Nephron progenitor cell (in vitro differentiated cells): ENCODE results near the gene CTNNB1.

ENCODE experiments used
- DNase-seq: peaks from one replicate; pipeline ENCODE4 v3.0.0; 2021
- H3K27ac Mint-ChIP-seq: 2 replicates; pipeline ENCODE4 v1.8.0; 2021; ENCODE audit warnings: mild to moderate bottlenecking, moderate library complexity, mixed read lengths
- H3K27me3 Mint-ChIP-seq: 2 replicates; pipeline ENCODE4 v1.8.0; 2021; ENCODE audit warnings: mild to moderate bottlenecking, low read depth, mixed read lengths; ENCODE audit not compliant: poor library complexity
- H3K36me3 Mint-ChIP-seq: 2 replicates; pipeline ENCODE4 v1.8.0; 2021; ENCODE audit warnings: low read depth, mixed read lengths
- H3K4me1 Mint-ChIP-seq: 2 replicates; pipeline ENCODE4 v1.8.0; 2021; ENCODE audit warnings: mixed read lengths
- H3K4me3 Mint-ChIP-seq: 2 replicates; pipeline ENCODE4 v1.8.0; 2021; ENCODE audit warnings: mild to moderate bottlenecking, moderate library complexity, mixed read lengths
- H3K9me3 Mint-ChIP-seq: 2 replicates; pipeline ENCODE4 v1.8.0; 2021; ENCODE audit warnings: mild to moderate bottlenecking, moderate library complexity, mixed read lengths
- TF ChIP-seq, protein P1 (sequence below): fragments of 200-600 bp; sonication (generic); IDR thresholded peaks from 2 replicates; pipeline ENCODE4 v1.5.0; 2021; ENCODE audit warnings: antibody characterized with exemption

CTNNB1 gene

DNA sequence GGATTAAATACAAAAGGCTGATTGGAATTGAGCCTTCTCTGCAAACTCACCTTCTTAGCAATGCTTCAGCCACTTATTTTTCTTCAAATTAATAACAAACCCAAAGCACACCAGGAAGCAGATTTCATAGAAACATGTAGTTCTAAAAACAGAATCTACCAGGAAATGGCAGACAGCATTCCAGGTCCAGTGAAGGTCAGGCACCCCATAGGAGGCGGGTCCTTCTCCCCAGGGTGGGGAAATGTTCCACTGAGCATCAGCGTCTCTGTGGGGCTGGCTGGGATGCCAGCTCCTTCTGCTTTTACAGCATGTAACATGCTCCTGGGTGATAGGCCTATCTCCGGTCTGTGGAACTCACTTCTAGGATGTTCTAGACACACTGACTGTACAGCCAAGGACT is 49.2 kb downstream of the CTNNB1 start:
- no peak for DNase-seq
- Mint-ChIP-seq H3K9me3 (peaks cover 13% of the 10 kb centered on the region), H3K36me3 (peaks cover 12% of the 10 kb centered on the region), H3K27ac (no peak overlapping the region), H3K4me3 (no peak overlapping the region), H3K27me3 (no peaks in the 10 kb centered on the region), H3K4me1 (peaks cover 13% of the 10 kb centered on the region)
- TF ChIP-seq, protein P1, sequence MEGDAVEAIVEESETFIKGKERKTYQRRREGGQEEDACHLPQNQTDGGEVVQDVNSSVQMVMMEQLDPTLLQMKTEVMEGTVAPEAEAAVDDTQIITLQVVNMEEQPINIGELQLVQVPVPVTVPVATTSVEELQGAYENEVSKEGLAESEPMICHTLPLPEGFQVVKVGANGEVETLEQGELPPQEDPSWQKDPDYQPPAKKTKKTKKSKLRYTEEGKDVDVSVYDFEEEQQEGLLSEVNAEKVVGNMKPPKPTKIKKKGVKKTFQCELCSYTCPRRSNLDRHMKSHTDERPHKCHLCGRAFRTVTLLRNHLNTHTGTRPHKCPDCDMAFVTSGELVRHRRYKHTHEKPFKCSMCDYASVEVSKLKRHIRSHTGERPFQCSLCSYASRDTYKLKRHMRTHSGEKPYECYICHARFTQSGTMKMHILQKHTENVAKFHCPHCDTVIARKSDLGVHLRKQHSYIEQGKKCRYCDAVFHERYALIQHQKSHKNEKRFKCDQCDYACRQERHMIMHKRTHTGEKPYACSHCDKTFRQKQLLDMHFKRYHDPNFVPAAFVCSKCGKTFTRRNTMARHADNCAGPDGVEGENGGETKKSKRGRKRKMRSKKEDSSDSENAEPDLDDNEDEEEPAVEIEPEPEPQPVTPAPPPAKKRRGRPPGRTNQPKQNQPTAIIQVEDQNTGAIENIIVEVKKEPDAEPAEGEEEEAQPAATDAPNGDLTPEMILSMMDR: no peak

DNA sequence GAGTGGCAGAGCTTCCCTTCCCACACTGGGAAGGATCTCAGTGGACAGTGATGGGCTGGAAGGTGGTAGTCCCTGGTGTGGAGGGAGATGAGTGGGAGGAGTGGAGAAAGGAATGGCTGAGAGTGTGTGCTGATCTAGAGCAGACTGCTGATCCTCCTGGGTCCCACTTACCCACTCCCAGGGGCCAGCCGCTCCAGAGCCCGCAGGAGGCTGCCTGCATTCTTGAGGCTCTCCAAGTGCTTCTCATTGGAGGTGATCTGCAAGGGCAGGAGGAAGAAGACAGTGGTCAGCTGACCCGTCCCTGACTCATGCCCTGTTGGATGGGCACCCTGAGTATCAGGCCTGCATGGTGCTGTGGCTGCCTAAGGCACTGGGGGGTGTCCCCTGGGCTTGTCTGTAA is 50.0 kb downstream of the CTNNB1 start:
- H3K4me3 Mint-ChIP-seq: no peak overlapping the region
- TF ChIP-seq, protein P1: no peak
- peaks cover 16% of the 10 kb centered on the region for H3K9me3 Mint-ChIP-seq
- DNase-seq: no peak
- H3K4me1 Mint-ChIP-seq: peaks cover 13% of the 10 kb centered on the region
- no peak overlapping the region for H3K27ac Mint-ChIP-seq
- H3K27me3 Mint-ChIP-seq: no peaks in the 10 kb centered on the region
- peaks cover 12% of the 10 kb centered on the region for H3K36me3 Mint-ChIP-seq

DNA sequence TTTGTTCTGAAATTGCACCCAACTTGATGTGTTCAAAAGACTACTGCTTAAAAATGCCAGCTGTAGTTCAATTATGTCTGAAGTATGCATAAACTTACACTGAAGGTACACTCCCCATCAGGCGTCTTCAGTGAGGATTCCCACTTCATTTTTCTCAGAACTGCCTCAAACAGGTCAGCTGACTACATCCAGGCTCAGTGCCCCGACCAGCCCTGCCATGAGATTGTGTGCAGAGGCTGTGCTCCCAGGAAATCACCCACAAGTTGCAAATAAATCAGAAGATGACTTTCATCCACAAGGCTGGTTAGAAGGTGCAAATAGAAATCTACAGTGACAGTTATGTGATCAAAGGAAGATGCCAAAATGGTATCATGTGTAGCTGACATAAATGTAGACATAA is 51.5 kb downstream of the CTNNB1 start:
- no peak overlapping the region for H3K4me3 Mint-ChIP-seq
- TF ChIP-seq, protein P1: no peak
- H3K27me3 Mint-ChIP-seq: peaks cover 3% of the 10 kb centered on the region
- H3K9me3 Mint-ChIP-seq: peaks cover 16% of the 10 kb centered on the region
- H3K36me3 Mint-ChIP-seq: peaks cover 6% of the 10 kb centered on the region
- H3K27ac Mint-ChIP-seq: no peak overlapping the region
- no peak for DNase-seq
- peaks cover 13% of the 10 kb centered on the region for H3K4me1 Mint-ChIP-seq

DNA sequence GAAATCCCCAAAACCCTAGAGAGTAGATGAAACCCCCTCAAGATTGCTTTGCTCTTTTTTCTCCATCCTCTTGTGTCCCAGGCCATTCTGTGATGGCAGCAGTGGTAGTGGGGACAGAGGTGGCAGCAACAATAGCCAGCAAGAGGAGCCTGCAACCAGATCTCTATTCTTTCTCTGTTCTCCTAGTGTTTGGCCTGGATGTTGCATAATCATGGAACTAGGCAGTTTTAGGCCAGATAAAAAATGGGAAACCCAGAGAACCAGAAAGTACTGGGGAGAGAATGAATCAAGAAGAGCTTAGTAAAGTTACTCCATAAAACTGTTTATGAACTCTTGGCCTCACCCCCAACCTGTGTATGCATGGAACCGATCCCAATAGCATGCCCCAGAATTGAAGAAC is 52.3 kb downstream of the CTNNB1 start:
- Mint-ChIP-seq H3K4me1 (peaks cover 13% of the 10 kb centered on the region), H3K27ac (no peak overlapping the region), H3K27me3 (peaks cover 3% of the 10 kb centered on the region), H3K9me3 (peaks cover 16% of the 10 kb centered on the region), H3K36me3 (peaks cover 6% of the 10 kb centered on the region), H3K4me3 (no peak overlapping the region)
- DNase-seq: no peak
- TF ChIP-seq, protein P1: no peak

DNA sequence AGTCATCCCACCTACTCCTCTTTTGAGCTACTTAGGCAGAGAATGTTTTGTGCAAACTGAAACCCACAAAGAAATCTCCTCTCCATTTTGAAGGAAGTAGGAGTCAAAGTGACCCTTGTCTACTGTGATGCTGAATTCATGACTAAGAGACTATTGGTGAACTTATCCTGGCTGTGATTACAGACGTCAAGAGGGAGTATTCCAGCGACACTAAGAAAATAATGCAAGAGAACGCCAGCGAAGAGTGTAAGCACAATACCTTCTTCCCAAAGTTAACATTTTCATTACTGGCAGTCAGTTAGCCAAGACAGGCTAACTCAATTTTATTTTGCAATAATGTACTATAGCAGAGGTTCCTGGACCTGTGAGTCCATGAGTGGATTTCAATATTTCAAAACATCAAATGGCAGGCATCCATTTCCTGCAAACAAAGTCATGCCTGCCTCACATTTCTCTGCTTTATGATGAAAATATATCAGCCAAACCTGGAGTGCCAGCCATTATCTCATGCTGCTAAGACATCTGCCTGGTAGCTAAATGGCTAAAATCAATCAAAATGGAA is 59.0 kb downstream of the CTNNB1 start:
- Mint-ChIP-seq H3K4me1 (no peaks in the 10 kb centered on the region), H3K4me3 (no peak overlapping the region), H3K36me3 (no peaks in the 10 kb centered on the region), H3K27me3 (peaks cover 3% of the 10 kb centered on the region), H3K27ac (no peak overlapping the region), H3K9me3 (peaks cover 5% of the 10 kb centered on the region)
- TF ChIP-seq, protein P1: no peak
- DNase-seq: no peak

DNA sequence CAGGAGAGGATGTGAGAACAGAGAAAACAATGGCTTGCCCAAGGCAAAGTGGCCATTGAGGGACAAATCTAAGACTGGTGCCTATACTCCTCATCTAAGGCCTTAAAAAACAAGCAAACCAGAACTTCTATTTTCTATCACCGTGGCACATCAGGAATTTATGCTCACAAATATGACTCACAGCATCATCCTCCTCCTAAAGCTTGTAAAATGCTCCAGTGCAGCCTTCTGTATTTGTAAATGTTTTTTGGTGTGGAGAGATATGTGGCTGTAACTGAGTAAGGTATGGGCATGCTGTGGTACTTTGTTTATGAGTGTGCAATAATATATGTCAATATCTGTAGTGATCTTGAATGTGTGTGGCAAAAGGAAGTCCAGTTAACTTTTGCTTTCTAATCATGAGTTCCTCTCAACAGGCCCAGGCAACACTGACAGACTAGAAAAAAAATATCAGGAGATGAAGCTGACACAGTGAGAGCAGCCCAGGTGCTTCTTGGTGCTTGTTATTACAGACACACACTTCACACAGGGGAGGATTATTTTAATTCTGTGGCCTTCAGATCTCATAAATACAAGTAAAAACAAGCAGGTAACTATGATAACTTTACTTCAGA is 60.3 kb downstream of the CTNNB1 start:
- Mint-ChIP-seq H3K4me3 (no peak overlapping the region), H3K4me1 (no peaks in the 10 kb centered on the region), H3K27me3 (peaks cover 3% of the 10 kb centered on the region), H3K9me3 (no peaks in the 10 kb centered on the region), H3K36me3 (no peaks in the 10 kb centered on the region), H3K27ac (no peak overlapping the region)
- no peak for DNase-seq
- TF ChIP-seq, protein P1: no peak
